Parathyroid adenoma (tissue), 2 donors: ENCODE results near the gene CD19.

Experiments used
- H2AFZ ChIP-seq: fragments of 300-600 bp; sonication (generic); one replicate; pipeline ENCODE4 v1.7.0; 2017; ENCODE audit warnings: antibody characterized with exemption, mild to moderate bottlenecking
- H3K27ac ChIP-seq: fragments of 300-600 bp; sonication (generic); one replicate; pipeline ENCODE4 v1.7.0; 2017
- H3K27me3 ChIP-seq: fragments of 300-600 bp; sonication (generic); one replicate; pipeline ENCODE4 v1.7.0; 2017; ENCODE audit warnings: low read length; ENCODE audit not compliant: control insufficient read depth, insufficient read depth
- H3K36me3 ChIP-seq: fragments of 300-600 bp; sonication (generic); one replicate; pipeline ENCODE4 v1.7.0; 2017; ENCODE audit warnings: low read length; ENCODE audit not compliant: control insufficient read depth, insufficient read depth
- H3K4me1 ChIP-seq: fragments of 300-600 bp; sonication (generic); one replicate; pipeline ENCODE4 v1.7.0; 2017; ENCODE audit warnings: control low read depth
- H3K4me2 ChIP-seq: fragments of 300-600 bp; sonication (generic); one replicate; pipeline ENCODE4 v1.7.0; 2017; ENCODE audit warnings: low read length
- H3K4me3 ChIP-seq: fragments of 300-600 bp; sonication (generic); one replicate; pipeline ENCODE4 v1.7.0; 2017; ENCODE audit warnings: low read depth, low read length
- H3K79me2 ChIP-seq: fragments of 300-600 bp; sonication (generic); one replicate; pipeline ENCODE4 v1.7.0; 2017; ENCODE audit warnings: control low read depth
- H3K9ac ChIP-seq: fragments of 300-600 bp; sonication (generic); one replicate; pipeline ENCODE4 v1.7.0; 2017; ENCODE audit warnings: mild to moderate bottlenecking
- H3K9me3 ChIP-seq: fragments of 300-600 bp; sonication (generic); one replicate; pipeline ENCODE4 v1.7.0; 2017; ENCODE audit warnings: low read length; ENCODE audit not compliant: control insufficient read depth
- CTCF ChIP-seq: fragments of 300-600 bp; sonication (generic); IDR thresholded peaks from one replicate; pipeline ENCODE4 v1.7.0; 2017; ENCODE audit warnings: antibody characterized with exemption, mild to moderate bottlenecking
- donor health status: primary hyperparathyroidism.

The CD19 gene

GRCh38 chr16:28986046-28986445, 54.3 kb downstream of the CD19 start:
- no peak overlapping the region for H3K4me2 ChIP-seq
- no peaks in the 10 kb centered on the region for H3K4me1 ChIP-seq
- no peak overlapping the region for H3K9ac ChIP-seq
- H3K79me2 ChIP-seq, result peaks cover 2% of the 10 kb centered on the region
- no peak overlapping the region for H3K4me3 ChIP-seq
- H3K27me3 ChIP-seq, result no peaks in the 10 kb centered on the region
- H3K27ac ChIP-seq, result no peak overlapping the region
- H3K9me3 ChIP-seq, result no peaks in the 10 kb centered on the region
- H3K36me3 ChIP-seq, result no peaks in the 10 kb centered on the region
- no peak overlapping the region for H2AFZ ChIP-seq
- no peak for TF ChIP-seq CTCF

GRCh38 chr16:28986492-28986891, 54.7 kb downstream of the CD19 start:
- Histone ChIP-seq H3K27ac (no peak overlapping the region), H3K79me2 (peaks cover 2% of the 10 kb centered on the region), H2AFZ (no peak overlapping the region), H3K36me3 (no peaks in the 10 kb centered on the region), H3K9me3 (no peaks in the 10 kb centered on the region), H3K9ac (no peak overlapping the region), H3K4me1 (no peaks in the 10 kb centered on the region), H3K27me3 (no peaks in the 10 kb centered on the region), H3K4me2 (no peak overlapping the region), H3K4me3 (no peak overlapping the region)
- TF ChIP-seq CTCF, result no peak

DNA sequence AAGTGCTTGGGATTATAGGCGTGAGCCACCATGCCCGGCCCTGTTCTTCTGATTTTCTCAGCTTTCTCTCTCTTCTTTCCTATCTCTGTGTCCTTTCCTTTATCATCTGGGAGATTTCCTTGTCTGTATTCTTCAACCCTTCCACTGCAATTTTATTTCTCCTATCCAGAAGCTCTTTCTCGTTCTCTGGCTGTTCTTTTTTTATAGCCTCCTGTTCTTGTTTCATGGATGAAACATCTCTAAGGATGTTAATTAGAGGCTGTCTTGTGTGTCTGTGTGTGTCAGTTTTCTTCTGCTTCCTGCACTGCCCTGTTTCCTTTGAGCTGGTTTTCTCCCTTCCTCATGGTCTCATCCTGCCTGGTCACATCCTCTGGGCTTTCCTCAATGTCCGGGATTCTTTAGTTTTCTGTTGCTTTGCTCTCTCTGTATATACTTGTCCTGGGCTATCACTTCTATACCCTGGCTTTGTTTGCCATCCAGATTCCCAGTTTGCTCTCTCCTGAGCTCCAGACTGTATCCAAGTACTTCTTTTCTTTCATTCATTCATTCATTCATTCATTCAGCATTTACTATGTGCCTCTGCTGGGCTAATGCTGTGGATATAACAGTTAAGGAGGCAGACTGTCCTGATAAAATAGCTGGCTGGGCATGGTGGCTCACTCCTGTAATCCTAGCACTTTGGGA, 55.5 kb downstream of the CD19 start:
- no peaks in the 10 kb centered on the region for H3K36me3 ChIP-seq
- no peaks in the 10 kb centered on the region for H3K9me3 ChIP-seq
- H3K9ac ChIP-seq, result no peak overlapping the region
- H2AFZ ChIP-seq, result no peak overlapping the region
- peaks cover 2% of the 10 kb centered on the region for H3K79me2 ChIP-seq
- H3K27ac ChIP-seq, result no peak overlapping the region
- no peaks in the 10 kb centered on the region for H3K27me3 ChIP-seq
- no peak for TF ChIP-seq CTCF
- no peak overlapping the region for H3K4me3 ChIP-seq
- no peak overlapping the region for H3K4me2 ChIP-seq
- H3K4me1 ChIP-seq, result no peaks in the 10 kb centered on the region
